NOMO-1 (cell line): ENCODE data around the gene SNAP23.
A peak's percentile ranks its signal among the peaks of the same experiment; 100 is the strongest.

ENCODE experiments used
- DNase-seq, 2 experiments: peaks; one replicate each; lab custom pipeline; 2025; ENCODE audit not compliant: unreplicated experiment in 2 of 2; lab: John Stamatoyannopoulos, UW

SNAP23 gene

DNA sequence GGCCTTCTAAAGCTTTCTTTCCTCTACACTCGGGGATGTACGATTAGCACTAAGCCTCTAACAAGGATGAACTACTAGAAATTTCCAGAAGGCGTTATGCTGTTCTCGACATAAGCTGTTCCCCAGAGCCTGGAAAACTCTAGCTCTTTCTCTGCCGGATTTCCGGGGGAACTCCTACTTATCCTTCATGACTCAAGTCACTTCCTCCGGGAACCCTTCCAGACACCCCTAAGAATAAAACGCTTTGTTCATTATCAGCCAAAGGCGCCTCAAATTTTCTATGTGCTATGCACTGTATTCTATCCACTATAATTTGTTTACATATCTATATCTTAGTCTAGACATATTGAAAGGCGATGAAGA is 455 bp upstream of the SNAP23 start:
- DNase-seq = no peak

DNA sequence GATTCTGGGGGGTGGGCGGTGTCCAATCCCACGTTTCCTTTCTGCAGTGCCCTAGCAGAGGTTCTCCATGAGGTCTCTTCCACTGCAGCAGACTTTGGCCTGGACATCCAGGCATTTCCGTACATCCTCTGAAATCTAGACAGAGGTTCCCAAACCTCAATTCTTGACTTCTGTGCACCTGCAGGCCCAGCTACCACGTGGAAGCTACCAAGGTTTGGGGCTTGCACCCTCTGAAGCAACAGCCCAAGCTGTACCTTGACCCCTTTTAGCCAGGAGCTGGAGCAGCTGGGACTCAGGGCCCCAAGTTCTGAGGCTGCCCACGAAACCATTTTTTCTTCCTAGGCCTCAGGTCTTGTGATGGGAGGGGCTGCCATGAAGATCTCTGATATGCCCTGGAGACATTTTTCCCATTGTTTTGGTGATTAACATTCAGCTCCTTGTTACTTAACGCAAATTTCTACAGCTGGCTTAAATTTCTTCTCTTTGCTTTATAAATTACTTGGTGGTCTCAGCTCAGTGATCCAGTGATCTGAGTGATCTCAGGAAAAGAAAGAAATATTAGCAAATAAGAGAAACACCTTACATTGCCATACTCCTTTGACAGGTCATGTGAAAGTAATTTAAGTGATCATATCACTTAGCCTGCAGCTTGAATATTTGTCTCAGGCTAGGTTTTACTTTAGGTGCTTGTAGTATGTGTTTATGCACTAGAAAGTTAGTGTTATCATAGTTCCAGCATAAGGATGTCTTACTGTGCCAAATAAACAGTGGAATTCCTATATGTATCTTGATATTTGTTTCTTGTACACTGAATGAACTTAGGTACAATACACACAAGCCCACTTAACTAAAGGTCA is 3.0 kb downstream of the SNAP23 start:
- no peak for DNase-seq

DNA sequence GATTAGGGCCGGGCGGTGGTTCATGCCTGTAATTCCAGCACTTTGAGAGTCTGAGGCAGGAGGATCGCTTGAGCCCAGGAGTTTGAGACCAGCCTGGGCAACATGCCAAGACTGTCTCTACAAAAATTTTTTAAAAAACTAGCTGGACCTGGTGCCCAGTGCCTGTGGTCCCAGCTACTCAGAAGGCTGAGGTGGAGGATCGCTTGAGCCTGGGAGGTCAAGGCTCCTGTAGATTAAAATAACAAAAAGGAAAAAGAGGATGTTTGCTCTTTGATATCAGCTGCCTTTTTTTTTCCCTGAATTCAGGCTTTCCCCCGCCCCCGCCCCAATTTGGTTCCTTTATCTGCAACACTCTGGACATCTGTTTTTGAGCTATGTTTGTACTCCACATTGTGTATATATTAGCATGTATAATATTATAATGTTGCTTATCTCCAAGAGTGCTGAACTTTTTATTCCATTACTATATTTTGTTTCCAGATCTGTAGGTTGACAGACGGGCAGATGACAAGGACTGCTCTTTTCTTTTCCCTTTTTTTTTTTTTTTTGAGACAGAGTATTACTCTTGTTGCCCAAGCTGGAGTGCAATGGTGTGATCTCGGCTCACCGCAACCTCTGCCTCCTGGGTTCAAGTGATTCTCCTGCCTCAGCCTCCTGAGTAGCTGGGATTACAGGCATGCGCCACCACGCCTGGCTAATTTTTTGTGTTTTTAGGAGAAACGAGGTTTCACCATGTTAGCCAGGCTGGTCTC is 4.6 kb downstream of the SNAP23 start:
- no peak for DNase-seq

DNA sequence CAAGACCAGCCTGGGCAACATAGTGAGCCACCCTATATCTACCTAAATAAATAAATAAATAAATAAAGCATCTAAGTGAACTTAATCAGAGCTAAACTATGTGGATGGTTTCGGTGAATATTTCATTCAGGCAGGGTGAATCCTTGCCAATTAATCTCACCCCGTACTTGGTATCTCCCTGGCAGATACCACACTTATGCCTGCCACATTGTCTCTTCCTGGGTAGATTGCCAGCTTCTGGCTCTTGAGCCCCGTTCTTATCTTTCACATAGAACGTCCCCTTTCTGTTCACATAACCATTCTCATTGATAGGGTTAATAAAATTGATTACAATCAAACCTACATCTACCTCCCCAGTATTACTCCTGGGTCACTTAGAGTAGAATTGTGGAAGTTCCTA is 7.0 kb downstream of the SNAP23 start:
- no peak for DNase-seq

DNA sequence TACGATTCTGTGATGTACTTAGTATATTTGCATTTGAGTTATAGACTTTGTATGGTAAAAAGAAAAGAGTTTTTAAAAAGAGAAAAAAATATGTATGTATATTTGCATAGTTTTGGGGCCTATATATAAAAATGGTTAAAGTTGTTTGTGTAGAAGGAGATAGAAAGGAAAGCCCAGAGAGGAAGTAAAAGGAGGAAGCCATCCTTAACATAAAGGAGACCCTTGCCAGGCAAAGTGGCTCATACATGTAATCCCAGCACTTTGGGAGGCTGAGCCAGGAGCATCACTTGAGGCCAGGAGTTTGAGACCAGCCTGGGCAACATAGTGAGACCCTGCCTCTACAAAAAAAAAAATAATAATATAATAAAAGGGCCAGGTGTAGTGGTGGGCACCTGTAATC is 8.4 kb downstream of the SNAP23 start:
- peak in 1 of 2 experiments; percentile 18 for DNase-seq

DNA sequence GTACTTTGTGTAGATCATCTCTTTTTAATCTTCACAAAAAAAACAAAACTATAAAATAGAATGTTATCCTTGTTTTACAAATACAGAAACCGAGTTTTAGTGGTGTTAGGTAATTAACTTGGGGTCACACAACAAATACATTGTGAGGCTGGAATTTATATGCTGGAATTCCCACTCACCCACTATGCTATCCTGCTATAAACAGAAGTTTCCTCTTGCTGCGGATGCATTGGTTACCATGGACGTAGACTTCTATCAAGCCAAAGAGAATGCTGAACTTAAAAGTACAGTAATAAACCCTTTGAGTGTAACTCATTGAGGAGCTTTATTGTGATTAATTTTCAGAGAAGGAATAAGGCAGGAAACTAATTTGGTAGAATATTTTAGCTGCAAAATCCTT is 9.2 kb downstream of the SNAP23 start:
- no peak for DNase-seq

DNA sequence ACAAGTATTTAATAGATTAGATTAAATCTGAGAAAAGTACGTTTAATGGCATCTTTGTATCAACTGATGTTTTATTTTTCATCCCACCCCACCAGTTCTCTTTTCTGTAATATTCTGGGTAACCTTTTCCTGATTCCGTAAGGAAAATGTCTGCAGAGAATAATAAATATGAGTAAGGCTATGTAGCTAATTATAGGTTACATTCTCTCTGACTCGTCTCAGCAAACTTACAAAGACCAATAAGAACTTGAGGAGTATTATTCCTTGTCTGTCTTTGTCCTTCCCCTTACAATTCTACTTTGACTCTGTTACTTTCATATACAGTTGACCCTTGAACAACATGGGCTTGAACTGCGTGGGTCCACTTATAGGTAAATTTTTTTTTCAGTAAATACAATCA is 12.1 kb downstream of the SNAP23 start:
- DNase-seq = no peak

DNA sequence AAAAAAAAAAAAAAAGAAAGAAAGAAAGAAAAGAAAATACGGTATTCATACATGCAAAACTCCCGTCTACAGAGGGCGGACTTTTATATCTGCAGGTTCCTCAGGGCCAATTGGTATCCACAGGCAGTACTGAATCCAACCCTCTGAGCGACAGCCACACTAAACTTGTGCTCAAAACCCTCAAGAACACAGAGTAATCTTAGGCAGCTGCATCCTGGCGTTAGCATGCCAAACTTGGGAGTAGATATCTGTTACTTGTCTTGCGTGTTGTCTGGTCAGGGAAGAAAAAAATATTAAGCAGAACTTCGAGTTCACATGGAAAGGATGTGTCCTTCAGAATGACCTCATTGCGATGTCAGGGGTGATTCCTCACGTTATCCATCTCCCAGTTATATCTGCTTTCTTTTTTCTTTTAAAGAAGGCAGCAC is 12.8 kb downstream of the SNAP23 start:
- no peak for DNase-seq

DNA sequence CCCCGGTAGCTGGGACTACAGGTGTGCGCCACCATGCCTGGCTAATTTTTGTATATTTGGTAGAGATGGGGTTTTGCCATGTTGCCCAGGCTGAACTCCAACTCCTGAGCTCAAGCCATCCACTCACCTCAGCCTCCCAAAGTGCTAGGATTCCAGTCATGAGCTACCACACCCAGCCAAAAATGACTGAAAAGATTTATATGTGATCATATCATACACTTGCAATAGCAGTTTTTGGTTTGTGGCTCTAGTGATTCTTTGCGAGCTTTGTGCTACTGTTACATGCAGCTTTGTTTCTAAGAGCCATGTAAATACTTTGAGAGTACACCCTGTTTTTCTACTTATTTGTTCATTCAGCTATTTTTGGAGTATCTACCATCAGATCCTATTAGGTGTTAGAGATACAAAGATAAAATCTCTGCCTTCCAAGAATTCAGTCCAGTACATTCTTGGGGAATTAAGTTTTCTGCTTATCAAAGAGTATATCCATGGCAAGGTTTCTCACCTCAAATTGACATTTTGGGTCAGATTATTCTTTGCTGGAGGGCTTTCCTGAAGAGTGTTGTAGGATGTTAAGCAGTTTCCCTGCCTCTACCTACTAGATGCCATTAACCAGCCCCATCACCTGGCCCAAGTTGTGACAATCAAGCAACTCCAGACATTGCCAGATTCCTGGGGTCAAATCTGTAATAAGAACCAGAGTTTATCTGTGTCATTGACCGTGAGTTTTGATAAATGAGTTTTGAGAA is 15.0 kb downstream of the SNAP23 start:
- no peak for DNase-seq

DNA sequence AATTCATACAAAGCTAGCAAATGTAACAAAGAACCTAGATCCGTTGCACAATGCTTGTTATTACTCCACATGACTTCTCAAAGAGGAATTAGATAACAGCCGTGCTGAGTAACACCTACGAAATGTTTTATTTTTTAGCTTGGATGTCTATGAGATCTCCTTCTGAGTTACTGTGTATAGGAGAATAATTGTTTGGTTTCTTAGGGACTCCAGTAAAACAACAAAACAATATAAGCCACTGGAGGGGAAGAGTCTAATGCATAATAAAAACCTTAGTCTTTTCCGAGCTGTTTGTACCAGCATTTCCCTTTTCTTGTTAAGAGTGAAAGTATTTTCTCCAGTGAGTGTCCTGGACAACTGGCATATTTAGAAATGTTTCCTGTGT is 15.6 kb downstream of the SNAP23 start:
- peak in 1 of 2 experiments; percentile 79 for DNase-seq

DNA sequence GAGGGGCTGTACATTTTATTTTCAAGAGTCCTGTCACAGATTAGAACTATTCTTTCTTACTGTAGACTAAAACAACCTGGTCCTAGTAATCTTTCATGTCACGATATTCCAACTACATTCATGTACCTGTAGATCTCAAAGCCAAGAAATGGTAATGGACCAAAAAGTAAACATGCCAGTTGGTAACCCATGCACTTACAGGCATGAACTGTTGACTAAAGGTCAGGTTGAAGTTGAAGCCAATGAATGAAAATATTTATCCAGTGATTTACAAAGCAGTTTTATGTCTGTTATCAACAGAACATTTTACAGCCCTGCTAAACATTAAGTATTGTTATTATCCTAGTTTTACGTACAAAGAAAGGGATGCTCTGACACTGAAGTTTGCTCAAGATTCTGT is 27.9 kb downstream of the SNAP23 start:
- no peak for DNase-seq

DNA sequence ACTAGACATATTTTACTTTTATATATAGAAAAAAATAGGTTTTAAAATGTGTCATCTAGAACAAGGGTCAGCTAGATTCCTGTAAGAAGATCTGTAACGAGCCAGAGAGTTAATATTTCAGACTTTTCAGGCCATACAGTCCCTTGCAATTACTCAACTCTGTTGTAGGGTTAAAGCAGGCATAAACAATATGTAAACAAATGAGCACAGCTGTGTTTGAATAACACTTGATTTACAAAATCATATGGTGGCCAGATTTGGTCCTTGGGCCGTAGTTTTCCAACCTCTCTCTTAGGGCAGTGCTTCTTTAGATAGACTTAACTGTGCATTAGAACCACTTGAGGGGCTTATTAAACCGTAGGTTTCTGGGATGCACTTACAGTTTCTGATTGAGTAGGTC is 33.5 kb downstream of the SNAP23 start:
- DNase-seq = no peak

DNA sequence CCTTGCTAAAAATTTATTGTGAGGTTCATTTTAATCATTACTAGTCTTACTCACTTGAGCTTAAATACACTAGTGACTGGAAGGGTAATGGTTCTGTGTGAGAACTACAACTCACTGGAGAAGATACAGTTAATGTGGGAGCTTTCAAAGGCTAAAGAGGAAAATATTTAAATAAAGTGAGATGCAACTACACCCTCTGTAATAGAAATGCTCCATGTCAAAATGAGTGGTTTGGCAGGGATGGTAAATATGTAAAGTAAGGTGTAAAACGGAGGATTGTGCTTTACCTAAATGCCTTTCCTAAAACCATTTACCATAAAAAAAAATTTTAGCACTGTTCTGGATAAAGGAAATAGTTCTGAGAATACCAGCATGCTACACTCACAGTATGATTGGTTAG is 37.8 kb downstream of the SNAP23 start:
- no peak for DNase-seq

DNA sequence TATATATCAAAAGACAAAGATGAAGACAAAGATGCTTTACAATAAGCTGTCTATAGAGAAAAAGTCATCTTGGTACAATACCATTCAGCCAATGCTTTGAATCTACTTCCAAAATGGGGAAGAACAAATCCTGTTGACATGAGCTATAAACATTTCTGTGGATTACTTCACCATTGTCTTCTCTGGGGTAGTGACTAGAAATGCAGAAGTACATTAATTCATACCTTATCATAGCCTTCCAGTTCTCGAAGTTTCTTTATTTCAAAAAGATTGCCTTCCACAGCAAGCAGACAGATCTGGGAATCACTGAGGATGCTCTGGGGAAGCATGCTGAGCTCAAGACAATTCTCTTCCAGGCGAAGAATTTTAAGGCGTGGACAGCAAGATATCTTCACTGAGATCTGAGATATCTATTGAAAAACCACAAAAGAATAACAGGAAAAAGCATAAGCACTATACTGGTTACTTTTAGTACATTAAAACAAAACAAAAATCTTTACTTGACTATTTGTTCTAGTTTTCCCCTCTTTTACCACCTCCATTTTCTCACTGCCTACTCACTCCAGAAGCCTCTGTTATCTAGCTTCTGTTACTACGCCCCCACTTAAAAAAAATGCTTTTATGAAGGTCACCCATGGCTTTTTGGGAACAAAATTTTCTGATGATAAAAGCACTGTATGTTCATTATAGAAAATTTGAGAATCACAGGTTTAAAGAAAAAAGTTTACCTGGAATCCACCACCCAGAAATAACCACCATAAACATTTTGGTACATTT is 49.6 kb downstream of the SNAP23 start:
- peak; percentile 67 to 94 for DNase-seq

DNA sequence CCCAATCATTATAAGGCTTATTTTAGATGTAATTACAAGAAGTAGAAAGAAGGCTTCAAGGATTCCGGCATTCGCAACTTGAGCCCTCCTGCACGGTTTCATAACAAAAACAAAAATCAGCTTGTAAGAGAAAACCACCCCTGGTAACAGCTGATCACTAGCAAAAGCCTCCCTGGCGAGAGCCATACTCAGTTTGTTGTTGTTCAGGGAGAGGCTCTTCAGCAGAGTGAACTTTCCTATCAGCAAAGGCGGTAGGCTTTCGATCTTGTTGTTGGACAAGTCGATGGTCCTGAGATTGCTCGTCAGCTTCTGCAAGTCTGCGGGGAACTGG is 52.4 kb downstream of the SNAP23 start:
- peak; percentile 22 to 29 for DNase-seq

DNA sequence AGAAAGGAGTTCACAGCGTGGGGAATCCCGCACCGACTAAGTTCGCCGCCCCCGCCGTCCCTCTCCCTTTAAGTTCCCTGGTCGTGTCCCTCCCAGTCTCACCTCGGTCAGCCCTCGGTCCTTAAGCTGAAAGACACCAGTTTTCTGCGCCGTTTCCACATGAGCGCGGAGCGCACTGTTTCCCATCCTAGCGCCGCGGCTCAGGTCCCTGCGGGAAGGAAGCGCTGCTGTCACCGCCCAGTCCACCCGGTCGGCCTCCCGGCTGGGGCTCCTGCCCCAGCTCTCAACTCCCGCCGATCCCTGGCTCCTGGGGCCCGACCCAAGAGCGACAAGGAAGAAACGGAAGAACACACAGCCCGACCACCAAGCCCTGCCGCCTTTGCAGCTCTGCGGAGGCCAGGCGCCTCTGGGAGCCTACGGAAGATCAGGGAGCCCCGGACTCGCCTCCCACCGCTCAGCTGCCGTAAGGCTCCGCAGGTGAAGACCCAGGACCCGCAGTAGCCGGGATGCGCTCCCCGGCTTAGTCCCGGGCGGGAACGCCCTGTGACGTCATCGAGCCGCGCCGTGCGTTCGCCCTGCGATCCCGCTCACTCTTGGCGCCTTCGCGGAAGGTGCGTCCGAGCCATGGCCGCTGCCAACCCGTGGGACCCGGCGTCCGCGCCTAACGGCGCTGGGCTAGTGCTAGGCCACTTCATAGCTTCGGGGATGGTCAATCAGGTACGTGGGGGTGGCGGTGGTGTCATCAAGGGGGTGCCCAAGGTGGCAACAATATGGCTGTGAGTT is 53.0 kb downstream of the SNAP23 start, which contains the start of the genes HAUS2 and LRRC57:
HAUS2 (plus strand) TSS at position 590 of the 783 bp plus-strand sequence; CDS start at position 625, 35 bp downstream.
LRRC57 (minus strand) TSS at position 545 of the 783 bp plus-strand sequence; CDS start at position 186, 359 bp downstream.
- DNase-seq = peak; percentile 78 to 81

DNA sequence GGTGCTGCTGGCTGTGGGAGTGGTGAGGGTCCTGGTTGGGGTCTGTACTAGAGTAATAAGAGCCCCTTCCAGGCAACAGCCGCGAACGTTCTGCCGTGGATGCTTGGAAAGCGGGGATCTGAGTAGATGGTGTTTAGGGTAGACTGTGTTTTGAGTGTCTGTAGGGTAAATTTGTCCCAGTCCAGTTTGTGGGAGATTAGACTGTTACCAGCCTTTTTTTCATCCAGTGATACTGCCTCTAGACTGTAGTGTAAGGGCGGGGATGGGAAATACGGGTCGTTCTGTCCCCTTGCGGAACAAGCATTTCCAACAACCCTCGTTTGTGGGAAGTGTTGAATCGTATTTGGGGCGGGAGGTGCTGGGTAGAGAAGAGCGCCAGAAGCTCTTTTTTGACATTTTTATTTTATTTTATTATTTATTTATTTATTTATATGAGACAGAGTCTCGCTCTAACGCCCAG is 53.6 kb downstream of the SNAP23 start:
- peak; percentile 48 to 56 for DNase-seq

DNA sequence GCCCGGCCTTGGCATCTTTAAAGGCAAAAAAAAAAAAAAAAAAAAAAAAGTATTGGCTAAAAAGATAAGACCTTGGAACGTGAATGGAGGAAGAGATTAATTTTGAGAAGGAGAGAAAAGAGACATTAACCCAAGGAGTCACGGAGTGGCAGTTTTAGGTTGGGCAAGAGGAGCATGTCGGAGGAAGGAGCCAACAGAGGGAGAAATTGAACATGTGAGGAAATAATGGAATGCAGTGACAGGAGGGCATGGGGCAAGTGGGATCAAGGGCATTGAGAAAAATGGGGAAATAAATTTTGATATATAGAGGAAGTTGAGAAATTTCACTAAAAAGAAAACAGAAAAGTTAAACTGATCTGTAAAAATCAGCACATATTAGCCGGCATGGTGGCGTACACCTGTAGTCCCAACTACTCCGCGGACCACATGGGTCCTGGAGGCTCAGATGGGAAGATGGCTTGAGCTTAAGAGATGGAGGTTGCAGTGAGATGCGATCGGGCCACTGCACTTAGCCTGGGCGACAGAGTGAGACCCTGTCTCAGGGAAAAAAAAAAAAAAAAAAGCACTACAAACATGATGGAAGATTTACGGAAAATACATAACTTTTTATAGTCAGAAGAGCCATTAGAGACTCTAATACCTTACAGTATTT is 54.4 kb downstream of the SNAP23 start:
- DNase-seq = peak in 1 of 2 experiments; percentile 31

DNA sequence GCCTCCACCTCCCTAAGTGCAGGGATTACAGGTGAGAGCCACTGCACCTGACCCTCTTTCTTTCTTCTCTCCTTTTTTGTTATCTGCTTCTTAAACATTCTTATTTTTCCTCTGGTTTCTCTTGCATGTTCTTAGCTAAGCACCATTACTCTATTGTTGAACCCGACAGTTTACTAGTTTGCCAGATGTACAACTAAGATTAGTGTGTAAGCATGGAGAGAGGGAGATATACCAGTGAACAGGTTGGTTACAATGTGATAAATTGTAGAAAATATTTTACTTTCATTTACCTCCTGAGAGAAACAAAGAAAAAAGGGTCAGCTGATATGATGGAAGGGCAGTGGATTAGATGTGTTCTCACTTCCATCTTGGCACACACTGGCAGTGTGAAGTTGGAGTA is 58.1 kb downstream of the SNAP23 start:
- no peak for DNase-seq
